H1 (cell line): Measurements from ENCODE around the gene FBXW8. TPM values are rescaled to one million over a fixed set of nuclear protein-coding genes. Genes with fewer than 3 reads are reported as not detected.

Source experiments
- CTCF ChIA-PET: fragments of 300-600 bp; sonication (Branson Sonifier 250); formaldehyde crosslinking; loops from one replicate; lab custom pipeline; 2021; ENCODE audit not compliant: partially characterized antibody; lab: Charles Lee
- POLR2A ChIA-PET: fragments of 300-600 bp; sonication (Branson Sonifier 250); formaldehyde crosslinking; loops from one replicate; lab custom pipeline; 2021; ENCODE audit warnings: inconsistent platforms; ENCODE audit not compliant: partially characterized antibody; lab: Charles Lee
- DNase-seq, 2 experiments: peaks; one replicate each; pipeline versions ENCODE4 v3.0.0 to v3.0.0-alpha.2; 2010 to 2022; ENCODE audit warnings: low spot score in 2 of 2, low read depth in 1 of 2, mixed read lengths in 1 of 2
- FAIRE-seq: peaks from 2 replicates; lab custom pipeline; 2011; peaks lifted over from hg19 to GRCh38; lab: Jason Lieb, UNC
- H2AFZ ChIP-seq: 2 replicates; pipeline ENCODE4 v1.8.1; 2012; ENCODE audit warnings: low read length, inconsistent platforms
- H2AK5ac ChIP-seq: 2 replicates; pipeline ENCODE4 v1.6.1; 2013; ENCODE audit warnings: low read depth, low read length
- H2BK120ac ChIP-seq: replicated peaks from 2 replicates; pipeline ENCODE3; 2013; ENCODE audit warnings: low read depth, low read length, inconsistent platforms
- H2BK12ac ChIP-seq: 2 replicates; pipeline ENCODE4 v1.6.1; 2013; ENCODE audit warnings: low read depth, low read length
- H2BK15ac ChIP-seq: 2 replicates; pipeline ENCODE4 v1.6.1; 2013; ENCODE audit warnings: low read length
- H2BK20ac ChIP-seq: 2 replicates; pipeline ENCODE4 v1.6.1; 2013; ENCODE audit warnings: low read length
- H2BK5ac ChIP-seq: 2 replicates; pipeline ENCODE4 v1.6.1; 2013; ENCODE audit warnings: low read depth, low read length
- H3K14ac ChIP-seq: 2 replicates; pipeline ENCODE4 v1.6.1; 2013; ENCODE audit warnings: inconsistent platforms; ENCODE audit not compliant: insufficient read length
- H3K18ac ChIP-seq: 2 replicates; pipeline ENCODE4 v1.6.1; 2013; ENCODE audit warnings: low read length; ENCODE audit errors: extremely low read depth
- H3K23ac ChIP-seq: 2 replicates; pipeline ENCODE4 v1.6.1; 2013; ENCODE audit warnings: inconsistent platforms; ENCODE audit not compliant: insufficient read length
- H3K23me2 ChIP-seq: 2 replicates; pipeline ENCODE4 v1.6.1; 2013; ENCODE audit warnings: low read depth, low read length
- H3K27ac ChIP-seq: 2 replicates; pipeline ENCODE4 v1.6.1; 2011; ENCODE audit warnings: low read depth, low read length, inconsistent platforms
- H3K27me3 ChIP-seq, 4 experiments: replicated peaks in 1 of 4; 1 replicate in 1 of 4; 2 replicates in 3 of 4; pipeline versions ENCODE4 v1.6.1 to v1.8.1; 2011 to 2013; ENCODE audit warnings: low read length in 3 of 4, mild to moderate bottlenecking in 3 of 4, inconsistent platforms in 2 of 4, mixed read lengths in 2 of 4, moderate library complexity in 1 of 4; ENCODE audit not compliant: control insufficient read depth in 3 of 4, insufficient read depth in 3 of 4; ENCODE audit errors: extremely low read depth in 1 of 4
- H3K36me3 ChIP-seq, 4 experiments: 2 replicates each; pipeline versions ENCODE4 v1.6.1 to v1.8.1; 2011 to 2013; ENCODE audit warnings: mild to moderate bottlenecking in 4 of 4, low read length in 3 of 4, moderate library complexity in 2 of 4, control low read depth in 1 of 4, inconsistent platforms in 1 of 4; ENCODE audit not compliant: insufficient read depth in 4 of 4, control insufficient read depth in 2 of 4
- H3K4ac ChIP-seq: replicated peaks from 2 replicates; pipeline ENCODE3; 2013; ENCODE audit warnings: low read length, low read depth, mixed read lengths, inconsistent platforms; ENCODE audit not compliant: insufficient read length
- H3K4me1 ChIP-seq, 4 experiments: replicated peaks in 1 of 4; 1 replicate in 1 of 4; 2 replicates in 3 of 4; pipeline versions ENCODE4 v1.6.1 to v1.8.1; 2011 to 2013; ENCODE audit warnings: low read length in 3 of 4, inconsistent platforms in 2 of 4, mixed read lengths in 1 of 4; ENCODE audit not compliant: insufficient read depth in 4 of 4, control insufficient read depth in 3 of 4
- H3K4me2 ChIP-seq, 2 experiments: 2 replicates each; pipeline versions ENCODE4 v1.6.1 to v1.8.1; 2011 to 2013; ENCODE audit warnings: low read depth in 2 of 2, low read length in 2 of 2, control low read depth in 1 of 2, inconsistent platforms in 1 of 2, mild to moderate bottlenecking in 1 of 2; ENCODE audit not compliant: insufficient read depth in 1 of 2
- H3K4me3 ChIP-seq, 4 experiments: fragments of 200-600, 300-600 bp in 1 of 4; sonication (generic), shearing (Covaris generic), sonication (Bioruptor Twin) in 1 of 4; 2 replicates each; pipeline versions ENCODE4 v1.5.1 to v1.8.1; 2011 to 2016; ENCODE audit warnings: low read length in 4 of 4, low read depth in 3 of 4, control low read depth in 2 of 4, inconsistent platforms in 2 of 4, mild to moderate bottlenecking in 2 of 4, mixed read lengths in 1 of 4, moderate library complexity in 1 of 4; ENCODE audit not compliant: insufficient read depth in 2 of 4; ENCODE audit errors: extremely low read depth in 1 of 4
- H3K56ac ChIP-seq: replicated peaks from 2 replicates; pipeline ENCODE3; 2013; ENCODE audit warnings: low read depth, mild to moderate bottlenecking, mixed read lengths, low read length, inconsistent platforms; ENCODE audit not compliant: insufficient read length
- H3K79me1 ChIP-seq: 2 replicates; pipeline ENCODE4 v1.6.1; 2013; ENCODE audit warnings: low read depth, low read length, control low read depth
- H3K79me2 ChIP-seq, 2 experiments: 2 replicates each; pipeline versions ENCODE4 v1.6.1 to v1.8.1; 2012 to 2013; ENCODE audit warnings: low read length in 2 of 2, mild to moderate bottlenecking in 2 of 2, inconsistent platforms in 1 of 2; ENCODE audit not compliant: insufficient read depth in 2 of 2, control insufficient read depth in 1 of 2
- H3K9ac ChIP-seq, 4 experiments: replicated peaks in 1 of 4; 1 replicate in 1 of 4; 2 replicates in 3 of 4; pipeline versions ENCODE4 v1.6.1 to v1.8.1; 2011 to 2013; ENCODE audit warnings: low read depth in 3 of 4, low read length in 3 of 4, control low read depth in 2 of 4, mild to moderate bottlenecking in 2 of 4, moderate library complexity in 2 of 4, inconsistent platforms in 1 of 4; ENCODE audit errors: extremely low read depth in 1 of 4
- H3K9me3 ChIP-seq, 2 experiments: 2 replicates each; pipeline versions ENCODE4 v1.6.1 to v1.8.1; 2012 to 2013; ENCODE audit warnings: mild to moderate bottlenecking in 2 of 2, moderate library complexity in 2 of 2, control low read depth in 1 of 2, inconsistent platforms in 1 of 2, low read depth in 1 of 2, low read length in 1 of 2, mixed read lengths in 1 of 2; ENCODE audit not compliant: insufficient read depth in 2 of 2
- H4K20me1 ChIP-seq, 2 experiments: replicated peaks in 1 of 2; 2 replicates each; pipeline versions ENCODE3 to v1.8.1; 2011 to 2013; ENCODE audit warnings: inconsistent platforms in 2 of 2, low read length in 2 of 2, mild to moderate bottlenecking in 1 of 2; ENCODE audit not compliant: insufficient read depth in 2 of 2, control insufficient read depth in 1 of 2
- H4K5ac ChIP-seq: 2 replicates; pipeline ENCODE4 v1.6.1; 2013; ENCODE audit warnings: low read length, low read depth, mixed read lengths, inconsistent platforms; ENCODE audit not compliant: insufficient read length
- H4K8ac ChIP-seq: 2 replicates; pipeline ENCODE4 v1.8.0; 2013; ENCODE audit warnings: mild to moderate bottlenecking, moderate library complexity, low read length, inconsistent platforms; ENCODE audit not compliant: insufficient read depth; ENCODE audit errors: extremely low read depth
- H4K91ac ChIP-seq: replicated peaks from 2 replicates; pipeline ENCODE3; 2013; ENCODE audit warnings: low read length, mixed read lengths, inconsistent platforms; ENCODE audit not compliant: insufficient read length
- CBX8 ChIP-seq: fragments of 300-800, 300-1000 bp; sonication (generic); IDR thresholded peaks from 2 replicates; pipeline ENCODE4 v1.7.1; 2016; ENCODE audit warnings: low read depth, low read length, borderline replicate concordance
- CHD2 ChIP-seq: IDR thresholded peaks from 2 replicates; pipeline ENCODE4 v1.6.1; 2012; ENCODE audit warnings: low read length, improper control_type of control experiment
- FOSL1 ChIP-seq: IDR thresholded peaks from 2 replicates; pipeline ENCODE4 v1.6.1; 2011; ENCODE audit warnings: mild to moderate bottlenecking, low read depth, low read length, moderate library complexity; ENCODE audit not compliant: insufficient read depth
- GTF2F1 ChIP-seq: IDR thresholded peaks from 2 replicates; pipeline ENCODE4 v1.6.1; 2012; ENCODE audit warnings: low read depth, low read length, improper control_type of control experiment, borderline replicate concordance
- JUND ChIP-seq: IDR thresholded peaks from 2 replicates; pipeline ENCODE4 v1.6.1; 2011; ENCODE audit warnings: mild to moderate bottlenecking, improper control_type of control experiment, low read length
- KDM1A ChIP-seq: fragments of 200-600, 300-600 bp; sonication (generic); IDR thresholded peaks from 2 replicates; pipeline ENCODE4 v1.7.1; 2016; ENCODE audit warnings: mild to moderate bottlenecking, low read length, borderline replicate concordance
- RFX5 ChIP-seq: IDR thresholded peaks from 2 replicates; pipeline ENCODE4 v1.6.1; 2011; ENCODE audit warnings: low read depth, low read length, improper control_type of control experiment, borderline replicate concordance
- SIN3A ChIP-seq, 2 experiments: IDR thresholded peaks in 1 of 2; conservative IDR thresholded peaks in 1 of 2; 2 replicates each; pipeline ENCODE4 v1.6.1; 2011 to 2012; ENCODE audit warnings: low read length in 2 of 2, improper control_type of control experiment in 1 of 2, low read depth in 1 of 2, mild to moderate bottlenecking in 1 of 2
- SP1 ChIP-seq: IDR thresholded peaks from 2 replicates; pipeline ENCODE4 v1.6.1; 2011; ENCODE audit warnings: low read depth, low read length
- SP2 ChIP-seq: IDR thresholded peaks from 2 replicates; pipeline ENCODE4 v1.6.1; 2012; ENCODE audit warnings: mild to moderate bottlenecking, low read length, inconsistent platforms
- SP4 ChIP-seq: IDR thresholded peaks from 2 replicates; pipeline ENCODE4 v1.6.1; 2012; ENCODE audit warnings: low read length, inconsistent platforms
- SUZ12 ChIP-seq: fragments of 200-600 bp; sonication (generic); IDR thresholded peaks from 2 replicates; pipeline ENCODE4 v1.6.1; 2012; ENCODE audit warnings: mild to moderate bottlenecking, inconsistent platforms, low read length, moderate library complexity, mixed read lengths
- YY1 ChIP-seq: IDR thresholded peaks from 2 replicates; pipeline ENCODE4 v1.6.1; 2011; ENCODE audit warnings: low read depth, mild to moderate bottlenecking, low read length
- WGBS, 2 experiments: shearing (Covaris generic) in 1 of 2; methylation state at CpG; one replicate each; pipeline versions ENCODE4 v1.1.6 to v1.1.7; 2013 to 2015; ENCODE audit warnings: low lambda C conversion rate in 2 of 2, mixed read lengths in 2 of 2, inconsistent platforms in 1 of 2, low coverage in 1 of 2, missing lambda C conversion rate in 1 of 2; ENCODE audit not compliant: insufficient replicate concordance in 2 of 2, insufficient coverage in 1 of 2, insufficient read length in 1 of 2; ENCODE audit errors: extremely low coverage in 1 of 2, missing lambda C conversion rate in 1 of 2; 5-methylcytosine and 5-hydroxymethylcytosine counted together
- polyA plus RNA-seq, 7 experiments: library from polyadenylated mRNA; depleted of rRNA in 3 of 7; stranded (reverse) in 5 of 7; unstranded in 2 of 7; fragments of >200 nt in 5 of 7; fragments of 200-250 nt in 2 of 7; gene quantifications; 1 replicate in 5 of 7; 2 replicates in 1 of 7; 4 replicates in 1 of 7; pipeline versions ENCODE4 v1.2.1 to v1.2.3, GENCODE V29; 2011 to 2013; ENCODE audit warnings: missing spikeins in 2 of 7, mixed read lengths in 2 of 7
- total RNA-seq: library from RNA; stranded (reverse); fragmentation: NEBNext Ultra II Directional; extraction: Animal tissue kit (Norgen Biotek cat#: 25700); gene quantifications from 2 replicates; pipeline ENCODE4 v1.2.1, GENCODE V29; 2021

The FBXW8 gene
- total and polyA plus RNA-seq, 2 of the 8 experiments (the other 6 are each of a cell fraction or from before 2014, with no cell fraction given), result 15.8 to 16.0 TPM

DNA sequence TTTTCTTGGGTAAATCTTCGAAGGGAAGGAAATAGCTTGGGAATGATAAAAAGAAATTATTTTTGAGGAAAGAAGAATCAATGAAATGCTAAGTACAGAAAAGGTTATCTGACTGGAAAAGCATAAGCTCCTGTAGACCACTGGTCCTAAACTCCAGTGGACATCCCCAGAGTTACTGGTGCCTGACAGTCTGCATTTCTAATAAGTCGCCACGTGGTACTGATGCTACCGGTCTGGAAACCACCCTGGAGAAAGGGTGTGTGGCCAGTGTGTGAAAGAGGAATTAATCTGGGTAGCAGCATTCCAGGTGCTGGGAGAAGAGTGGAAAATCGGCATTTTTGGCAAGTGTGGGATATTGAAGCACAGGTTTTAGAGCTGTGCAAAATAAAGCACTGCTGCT lies 73.3 kb downstream of the FBXW8 start:
- no peak overlapping the region for H2BK20ac ChIP-seq
- no peak overlapping the region for H3K56ac ChIP-seq
- H2BK120ac ChIP-seq, result no peak overlapping the region
- no peak overlapping the region for H2AK5ac ChIP-seq
- no peak overlapping the region for H3K4ac ChIP-seq
- no peaks in the 10 kb centered on the region for H3K9me3 ChIP-seq
- ChIA-PET CTCF (no interaction called here), POLR2A (interaction anchor here (1.0 to 1.7 kb wide), 2 partner anchors 8 to 15 kb away, joined by 3 to 4 read pairs; no protein-coding TSS in a partner anchor)
- no peak overlapping the region for H3K14ac ChIP-seq
- H3K4me2 ChIP-seq, result no peak overlapping the region
- H3K23ac ChIP-seq, result no peak overlapping the region
- no peak overlapping the region for H3K27ac ChIP-seq
- no peak overlapping the region for H2BK15ac ChIP-seq
- H4K91ac ChIP-seq, result no peak overlapping the region
- no peak overlapping the region for H2BK5ac ChIP-seq
- no peak overlapping the region for H3K18ac ChIP-seq
- TF ChIP-seq YY1, result no peak
- TF ChIP-seq GTF2F1, result no peak
- TF ChIP-seq SP2, result no peak
- TF ChIP-seq SUZ12, result no peak
- no peak for TF ChIP-seq SP1
- TF ChIP-seq JUND, result no peak
- TF ChIP-seq CHD2, result no peak
- TF ChIP-seq CBX8, result no peak
- TF ChIP-seq RFX5, result no peak
- no peak for TF ChIP-seq SIN3A (conservative IDR thresholded peaks at IDR 0.05 in 1 of 2, IDR thresholded peaks at IDR 0.05 in 1 of 2; ENCODE audit: low read depth in 1 of 2, low read length in 2 of 2)
- no peak for TF ChIP-seq KDM1A
- TF ChIP-seq SP4, result no peak
- no peak for TF ChIP-seq FOSL1
- H4K8ac ChIP-seq, result no peak overlapping the region
- no peak for DNase-seq
- no peaks in the 10 kb centered on the region for H3K23me2 ChIP-seq
- H3K79me1 ChIP-seq, result no peaks in the 10 kb centered on the region
- H3K36me3 ChIP-seq, result peaks cover 0 to 9% (median 1%) of the 10 kb centered on the region in 4 experiments; a peak in 3 of 8 replicates
- H3K4me3 ChIP-seq, result no peak overlapping the region
- H3K79me2 ChIP-seq, result no peaks in the 10 kb centered on the region
- no peak overlapping the region; a peak in 1 of 7 replicates for H3K9ac ChIP-seq
- no peak overlapping the region for H4K5ac ChIP-seq
- peaks cover 0 to 6% (median 0%) of the 10 kb centered on the region in 4 experiments; a peak in 1 of 7 replicates for H3K4me1 ChIP-seq
- no peak overlapping the region for H2BK12ac ChIP-seq
- H2AFZ ChIP-seq, result no peak overlapping the region
- WGBS, 2 experiments, result 54% methylated on average over 5 of the region's 5 CpGs; no CpG with 5 or more reads in 1 of the 2 experiments
- no peak for FAIRE-seq
- H3K27me3 ChIP-seq, result no peaks in the 10 kb centered on the region
- H4K20me1 ChIP-seq, result no peaks in the 10 kb centered on the region
